HCT116 (cell line): Measurements from ENCODE around the gene NAT9.

Experiments used
- POLR2AphosphoS5 ChIP-seq: IDR thresholded peaks from 2 replicates; pipeline ENCODE4 v1.6.1; 2011; ENCODE audit warnings: mild to moderate bottlenecking, low read depth, low read length, moderate library complexity
- SIN3A ChIP-seq: IDR thresholded peaks from 2 replicates; pipeline ENCODE4 v1.6.1; 2012; ENCODE audit warnings: low read depth
- SRF ChIP-seq: IDR thresholded peaks from 2 replicates; pipeline ENCODE4 v1.6.1; 2012; ENCODE audit warnings: low read depth
- TF ChIP-seq, protein P1 (sequence below), 3 experiments: fragments of 200-600 bp in 1 of 3; sonication (generic) in 1 of 3; IDR thresholded peaks in 2 of 3; conservative IDR thresholded peaks in 1 of 3; 2 replicates each; pipeline ENCODE4 v1.5.1; 2012 to 2017; ENCODE audit warnings: low read depth in 2 of 3, low read length in 2 of 3, antibody characterized with exemption in 1 of 3, borderline replicate concordance in 1 of 3, control low read depth in 1 of 3, mild to moderate bottlenecking in 1 of 3, mixed read lengths in 1 of 3, mixed run types in 1 of 3, moderate library complexity in 1 of 3; ENCODE audit not compliant: insufficient read depth in 1 of 3

DNA sequence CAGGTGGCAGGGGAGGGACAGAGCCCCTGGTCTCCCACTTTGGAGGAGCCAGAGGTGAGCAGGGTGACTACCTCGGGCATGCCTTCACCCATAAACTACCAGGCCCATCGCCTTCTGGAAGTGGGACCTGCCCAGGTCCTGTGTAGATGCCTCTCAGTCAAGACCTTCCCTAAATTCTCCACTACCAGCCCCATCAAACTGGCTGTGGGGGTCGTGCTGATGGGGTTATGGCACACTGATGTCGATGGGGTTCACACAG, 44.9 kb downstream of the NAT9 start:
- TF ChIP-seq, protein P1, sequence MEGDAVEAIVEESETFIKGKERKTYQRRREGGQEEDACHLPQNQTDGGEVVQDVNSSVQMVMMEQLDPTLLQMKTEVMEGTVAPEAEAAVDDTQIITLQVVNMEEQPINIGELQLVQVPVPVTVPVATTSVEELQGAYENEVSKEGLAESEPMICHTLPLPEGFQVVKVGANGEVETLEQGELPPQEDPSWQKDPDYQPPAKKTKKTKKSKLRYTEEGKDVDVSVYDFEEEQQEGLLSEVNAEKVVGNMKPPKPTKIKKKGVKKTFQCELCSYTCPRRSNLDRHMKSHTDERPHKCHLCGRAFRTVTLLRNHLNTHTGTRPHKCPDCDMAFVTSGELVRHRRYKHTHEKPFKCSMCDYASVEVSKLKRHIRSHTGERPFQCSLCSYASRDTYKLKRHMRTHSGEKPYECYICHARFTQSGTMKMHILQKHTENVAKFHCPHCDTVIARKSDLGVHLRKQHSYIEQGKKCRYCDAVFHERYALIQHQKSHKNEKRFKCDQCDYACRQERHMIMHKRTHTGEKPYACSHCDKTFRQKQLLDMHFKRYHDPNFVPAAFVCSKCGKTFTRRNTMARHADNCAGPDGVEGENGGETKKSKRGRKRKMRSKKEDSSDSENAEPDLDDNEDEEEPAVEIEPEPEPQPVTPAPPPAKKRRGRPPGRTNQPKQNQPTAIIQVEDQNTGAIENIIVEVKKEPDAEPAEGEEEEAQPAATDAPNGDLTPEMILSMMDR (IDR thresholded peaks at IDR 0.05 in 2 of 3, conservative IDR thresholded peaks at IDR 0.05 in 1 of 3; ENCODE audit: borderline replicate concordance in 1 of 3, insufficient read depth in 1 of 3, low read depth in 2 of 3, low read length in 2 of 3): no peak
- no peak for TF ChIP-seq POLR2AphosphoS5
- no peak for TF ChIP-seq SIN3A
- no peak for TF ChIP-seq SRF
